A549 (cell line): ENCODE data around the gene CD226.

Experiments used
- CBX8 ChIP-seq: fragments of 200-600 bp; sonication (generic); IDR thresholded peaks from 2 replicates; pipeline ENCODE4 v1.6.1; 2016
- CTCF ChIP-seq: fragments of >200 bp; sonication (Bioruptor Twin); formaldehyde crosslinking; IDR thresholded peaks from 3 replicates; pipeline ENCODE4 v1.5.1; 2016
- EHMT2 ChIP-seq: fragments of 200-600 bp; sonication (generic); IDR thresholded peaks from 2 replicates; pipeline ENCODE4 v1.6.1; 2016; ENCODE audit warnings: antibody characterized with exemption, low read depth, mild to moderate bottlenecking, moderate library complexity
- EP300 ChIP-seq, 2 experiments: fragments of >200 bp; sonication (Bioruptor Twin); formaldehyde crosslinking; IDR thresholded peaks; 2 replicates in 1 of 2; 3 replicates in 1 of 2; pipeline ENCODE4 v1.6.1; 2016 to 2017
- POLR2A ChIP-seq: IDR thresholded peaks from 2 replicates; pipeline ENCODE4 v1.6.1; 2012; ENCODE audit warnings: mild to moderate bottlenecking, low read length
- POLR2AphosphoS2 ChIP-seq: conservative IDR thresholded peaks from 2 replicates; pipeline ENCODE4 v1.6.1; 2012; ENCODE audit warnings: low read length, improper control_type of control experiment, inconsistent platforms

- TF ChIP-seq CBX8 (no peak), POLR2A (no peak), CTCF (no peak), POLR2AphosphoS2 (no peak), EP300 (IDR thresholded peaks at IDR 0.05) (no peak), EHMT2 (no peak)
Measured at GRCh38 chr18:69945220-69946114, 2.2 kb downstream of the CD226 start.
